ENCODE data around the gene NTN1.

- TF ChIP-seq CTCF (IDR thresholded peaks at IDR 0.05) = no peak
- TF ChIP-seq POLR2A (IDR thresholded peaks at IDR 0.05) = no peak
These were observed 120.1 kb downstream of the NTN1 start for GRCh38 chr17:9141425-9141753.

All from heart left ventricle (tissue), 13 donors.